GM19452 (cell line): ENCODE measurements around the gene CIT.

Experiments
- ATAC-seq: cut with Tn5 transposase; IDR thresholded peaks from one replicate; pipeline ENCODE4 v1.9.1; 2021; ENCODE audit not compliant: unreplicated experiment

The CIT gene

DNA sequence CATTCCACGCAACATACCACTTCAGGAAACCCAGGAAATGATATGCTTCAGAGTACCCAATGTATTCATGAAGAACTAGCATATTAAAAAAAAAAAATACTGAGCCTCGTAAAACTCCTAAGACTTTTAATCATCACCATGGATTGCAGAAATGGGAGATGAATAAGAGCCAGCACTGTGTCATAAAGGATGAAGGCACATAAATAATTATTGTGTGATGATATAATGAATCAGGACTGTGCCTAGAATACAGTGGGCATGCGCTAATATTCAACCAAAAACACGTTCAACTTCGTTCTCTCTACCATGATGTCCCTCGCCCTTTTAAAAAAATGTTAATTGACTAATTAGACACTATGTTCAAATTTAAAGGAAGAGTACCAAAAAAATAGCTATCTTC lies 68.7 kb downstream of the CIT start:
- ATAC-seq, result no peak

DNA sequence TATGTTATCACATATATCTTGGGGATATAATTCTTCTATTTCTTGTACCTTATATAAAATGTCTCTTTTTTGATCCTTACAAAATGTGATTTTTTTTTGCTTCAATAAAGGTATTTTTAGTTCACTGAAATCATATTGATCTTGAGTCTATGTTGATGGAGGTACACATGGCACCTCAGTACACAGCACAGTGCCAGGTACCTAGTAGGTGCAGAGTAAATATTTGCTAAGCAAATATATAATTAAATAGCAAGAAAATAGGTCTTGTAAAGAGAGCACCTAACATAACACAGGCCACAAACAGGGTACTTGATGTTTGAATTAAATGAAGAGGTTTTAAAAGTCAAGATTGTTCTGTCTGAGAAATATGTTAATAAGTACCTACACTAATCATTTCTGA lies 69.7 kb downstream of the CIT start:
- ATAC-seq, result no peak

- no peak for ATAC-seq
Observed at GRCh38 chr12:119804011-119804641, 73.0 kb downstream of the CIT start.

GRCh38 chr12:119803381-119803791 lies 73.7 kb downstream of the CIT start:
- ATAC-seq, result no peak

GRCh38 chr12:119802472-119802871 lies 74.6 kb downstream of the CIT start:
- ATAC-seq, result no peak

DNA sequence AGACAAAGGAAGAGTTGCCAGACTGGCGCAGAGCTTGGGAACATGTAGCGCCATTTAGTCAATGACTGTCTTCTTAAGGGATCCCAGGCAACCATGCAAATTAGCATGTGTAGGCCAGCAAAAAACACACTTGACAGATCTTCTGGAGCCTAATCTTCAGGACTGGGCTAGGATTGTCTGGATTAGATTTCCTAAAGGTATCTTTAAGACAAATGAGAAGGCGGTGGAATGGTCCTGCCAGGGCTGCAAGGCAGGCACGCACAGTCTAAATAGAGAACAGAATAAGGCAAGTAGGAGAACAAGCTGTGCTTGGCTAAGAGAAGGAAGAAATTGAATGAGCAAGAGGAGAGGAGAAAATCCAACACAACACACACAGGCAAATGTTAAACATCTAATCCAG lies 80.0 kb downstream of the CIT start:
- ATAC-seq, result no peak

DNA sequence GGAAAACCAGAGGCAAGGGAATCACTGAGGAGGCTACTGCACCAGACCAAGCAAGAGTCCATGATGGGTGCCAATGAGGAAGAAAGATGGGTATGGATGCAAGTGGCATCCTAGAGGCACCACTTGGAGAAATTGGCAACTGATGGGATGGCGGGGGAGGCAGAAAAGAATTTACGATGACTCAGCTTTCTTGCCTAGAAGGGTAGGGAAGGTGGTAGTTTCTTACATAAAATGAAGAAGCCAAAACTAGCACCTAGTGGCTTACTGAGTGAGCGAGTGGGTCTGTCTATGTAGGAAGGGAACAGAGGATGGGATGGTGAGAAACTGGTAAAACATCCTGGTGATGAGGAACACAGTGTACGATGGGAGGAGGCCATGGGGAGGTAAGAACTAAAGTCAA lies 80.8 kb downstream of the CIT start:
- no peak for ATAC-seq

DNA sequence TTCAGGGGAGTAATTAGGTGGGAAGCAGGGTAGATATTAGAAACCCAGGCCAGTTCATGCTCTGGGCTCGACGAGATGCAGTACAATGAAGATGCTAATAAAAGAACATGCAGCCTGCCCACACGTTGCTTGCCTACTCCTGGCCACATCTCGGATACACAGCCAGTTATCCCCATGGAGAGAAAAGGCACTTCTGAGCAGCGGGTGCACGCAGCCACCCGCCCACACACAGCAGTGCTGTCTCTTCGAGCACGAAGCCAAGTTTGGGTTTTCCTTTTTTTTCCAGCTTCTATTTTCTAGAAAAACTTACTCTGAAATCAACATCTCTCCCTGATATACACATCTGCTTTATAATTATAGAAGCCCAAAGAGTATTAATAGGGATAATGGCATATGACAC lies 85.7 kb downstream of the CIT start:
- no peak for ATAC-seq

GRCh38 chr12:119788786-119789185 lies 88.3 kb downstream of the CIT start:
- no peak for ATAC-seq

DNA sequence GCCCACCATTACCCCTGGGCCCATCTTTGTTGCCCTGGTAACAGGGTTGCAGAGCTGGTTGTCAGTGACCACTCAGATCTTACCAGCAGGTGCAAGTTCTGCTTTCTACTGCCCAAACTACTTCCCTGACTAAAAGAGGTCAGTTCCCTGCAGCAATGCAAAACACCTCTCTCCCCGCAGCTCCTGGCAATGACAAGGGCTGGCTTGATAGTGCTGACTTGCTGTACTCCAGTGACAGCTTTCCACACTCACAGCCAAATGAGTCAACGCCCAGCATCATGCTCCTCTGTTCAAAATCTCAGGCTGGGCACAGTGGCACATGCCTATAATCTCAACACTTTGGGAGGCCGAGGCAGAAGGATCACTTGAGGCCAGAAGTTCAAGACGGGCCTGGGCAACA lies 90.6 kb downstream of the CIT start:
- ATAC-seq, result no peak

- ATAC-seq, result no peak
Observed at GRCh38 chr12:119784673-119785072, 92.4 kb downstream of the CIT start.

GRCh38 chr12:119783787-119784186 lies 93.3 kb downstream of the CIT start:
- no peak for ATAC-seq

- ATAC-seq, result no peak
Observed at GRCh38 chr12:119781804-119782203, 95.3 kb downstream of the CIT start.

- no peak for ATAC-seq
Observed at GRCh38 chr12:119780786-119781434, 96.2 kb downstream of the CIT start.

GRCh38 chr12:119775246-119775895 lies 101.7 kb downstream of the CIT start:
- ATAC-seq, result no peak

- ATAC-seq, result no peak
Observed at GRCh38 chr12:119772431-119772830, 104.7 kb downstream of the CIT start.

DNA sequence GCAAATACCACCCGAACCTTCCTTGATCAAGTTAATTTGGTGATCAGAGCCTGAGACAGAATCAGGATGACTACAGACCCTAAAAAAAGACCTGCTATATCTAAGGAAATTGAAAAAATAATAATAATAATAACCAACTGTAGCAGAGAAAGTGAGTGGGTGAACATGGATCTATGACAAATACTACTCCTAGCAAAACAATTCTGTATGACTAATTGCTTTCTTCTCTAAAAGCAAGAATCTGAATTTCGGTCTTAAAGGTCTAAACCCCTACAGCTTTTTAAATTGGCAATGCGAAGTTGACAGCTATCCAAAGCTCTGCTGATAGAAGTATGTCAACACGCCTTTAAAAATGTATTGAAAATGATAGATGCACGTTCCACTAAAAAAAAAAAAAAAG lies 107.0 kb downstream of the CIT start:
- ATAC-seq, result no peak

- no peak for ATAC-seq
Observed at GRCh38 chr12:119762619-119763018, 114.5 kb downstream of the CIT start.

DNA sequence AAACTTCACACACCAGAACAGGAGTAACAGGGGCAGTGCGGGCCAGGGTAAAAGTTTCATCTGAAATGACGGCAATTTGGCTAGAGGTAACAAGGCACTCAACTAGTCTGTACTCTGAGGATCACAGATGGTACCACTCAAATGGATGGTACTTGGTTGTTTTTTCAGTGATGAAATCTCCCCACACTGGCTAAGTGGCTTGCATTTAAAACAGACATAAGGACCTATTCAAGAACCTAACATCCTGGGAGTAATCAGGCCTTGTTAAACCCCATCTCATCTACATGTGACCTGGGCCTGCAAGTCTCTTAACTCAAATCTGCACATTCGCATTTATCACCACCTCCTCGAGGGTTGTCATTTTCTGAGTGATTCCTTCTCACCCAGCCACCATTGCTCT lies 118.4 kb downstream of the CIT start:
- ATAC-seq, result no peak

DNA sequence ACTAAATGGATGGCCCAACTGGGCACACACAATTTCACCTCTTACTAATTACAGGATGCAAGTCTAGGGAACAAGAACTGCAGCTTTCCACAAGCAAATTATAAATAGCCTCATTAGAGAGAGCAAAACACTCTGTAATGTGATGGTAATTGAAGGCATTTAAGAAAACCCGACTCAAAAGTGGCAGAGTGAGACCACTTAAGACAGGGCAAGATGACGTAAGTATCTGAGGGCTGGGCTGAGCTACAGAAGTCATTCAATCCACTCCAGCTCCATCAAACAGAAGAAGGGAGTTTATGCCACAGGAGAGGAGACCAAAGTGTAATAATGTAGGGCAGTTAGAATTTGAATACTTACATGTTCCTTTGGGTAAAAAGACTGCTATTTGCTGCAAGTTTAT lies 118.9 kb downstream of the CIT start:
- ATAC-seq, result no peak

DNA sequence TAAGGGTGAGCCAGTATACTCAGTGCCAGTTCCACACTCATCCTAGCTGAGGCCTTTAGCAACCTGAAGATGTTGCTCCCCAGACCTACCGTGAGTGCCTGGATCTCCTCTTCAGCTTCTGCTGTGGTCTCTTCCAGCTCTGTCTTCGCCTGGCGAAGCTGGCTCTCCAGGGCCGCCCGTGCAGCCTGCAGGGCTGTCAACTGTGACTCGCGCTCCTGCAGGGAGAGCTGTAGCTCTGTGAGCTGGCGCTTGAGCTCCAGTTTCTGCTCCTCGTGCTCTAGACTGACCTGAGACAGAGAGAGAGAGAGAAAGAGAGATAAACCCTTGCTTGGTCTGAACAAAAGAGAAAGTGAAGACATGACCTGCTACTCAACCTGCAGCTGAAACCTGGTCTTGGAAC lies 125.2 kb downstream of the CIT start:
- no peak for ATAC-seq

DNA sequence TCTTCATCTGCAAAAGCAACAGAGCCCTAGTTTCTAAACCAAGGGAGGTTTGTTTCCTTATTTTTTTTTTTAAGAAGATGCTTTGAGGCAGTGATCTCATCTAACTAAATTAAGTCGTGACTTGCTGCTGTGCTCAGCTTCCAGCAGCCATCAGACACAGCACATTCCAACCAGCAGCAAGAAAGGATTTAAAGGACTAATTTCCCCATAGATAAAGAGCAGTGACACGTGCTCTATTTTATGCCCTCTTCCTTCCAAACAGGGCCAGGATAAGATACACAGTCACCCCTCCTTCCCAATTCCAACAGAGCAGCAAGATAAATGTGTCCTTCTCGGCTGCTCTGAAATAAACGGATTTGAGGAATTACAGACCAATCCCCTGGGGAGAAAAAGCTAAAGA lies 127.5 kb downstream of the CIT start:
- ATAC-seq, result no peak

DNA sequence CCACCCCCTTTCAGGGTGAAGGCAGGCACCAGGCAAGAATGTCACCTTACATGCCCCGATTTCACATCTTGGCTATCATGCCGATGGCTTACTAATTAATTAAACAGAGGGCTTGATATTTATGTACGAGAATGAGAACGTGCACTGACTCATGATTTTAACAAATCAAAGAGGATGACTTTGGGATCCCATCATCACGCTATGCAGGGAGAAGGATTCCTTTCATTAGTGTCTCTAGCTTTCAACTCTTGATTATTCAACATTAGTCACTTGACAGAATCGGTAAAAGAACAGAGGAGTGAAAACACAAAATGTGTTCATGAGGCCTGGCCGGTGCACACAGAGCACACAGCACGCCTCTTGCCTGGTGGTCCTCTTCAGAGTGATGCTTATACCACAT lies 128.6 kb downstream of the CIT start:
- ATAC-seq, result no peak
